IPS DF 4.7 (cell line): Measurements from ENCODE around the gene HOXC9.

Source experiments
- DNase-seq: peaks from one replicate; pipeline ENCODE4 v3.0.0-alpha.2; 2013; ENCODE audit warnings: low spot score; ENCODE audit errors: extremely low read depth

Gene HOXC9

DNA sequence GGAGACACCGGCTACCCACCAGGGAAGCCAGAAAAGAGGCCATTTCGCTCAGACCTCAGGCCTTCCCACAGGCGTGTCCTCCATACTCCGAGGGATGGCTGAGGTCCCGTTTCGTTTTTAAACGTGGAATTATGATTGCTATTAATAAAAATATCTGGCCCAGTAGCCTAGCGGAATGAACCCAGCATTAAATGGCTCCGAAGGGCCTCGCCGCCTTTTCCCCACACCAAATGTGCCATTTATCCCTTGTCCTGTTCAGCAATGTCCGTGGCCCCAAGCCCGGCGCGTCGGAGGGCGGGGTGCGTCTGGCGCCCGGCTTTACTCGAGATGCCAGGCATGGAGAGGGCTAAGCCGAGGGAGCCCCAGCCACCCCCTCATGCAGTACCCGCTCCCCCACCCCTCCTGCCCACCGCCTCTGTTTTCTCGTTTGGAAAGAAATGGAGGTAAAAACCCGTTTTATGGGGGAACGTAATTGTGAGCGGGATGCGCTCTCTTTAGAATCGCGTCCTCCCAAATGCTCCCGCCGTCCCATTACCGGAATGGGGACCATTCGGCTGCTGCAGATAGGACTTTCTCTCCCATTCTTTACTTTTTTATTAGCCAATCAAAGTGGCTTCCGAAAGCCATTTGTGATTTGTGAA lies 14.5 kb downstream of the HOXC9 start:
- no peak for DNase-seq

- DNase-seq: no peak
Measured at GRCh38 chr12:54015018-54015931, 15.3 kb downstream of the HOXC9 start.

DNA sequence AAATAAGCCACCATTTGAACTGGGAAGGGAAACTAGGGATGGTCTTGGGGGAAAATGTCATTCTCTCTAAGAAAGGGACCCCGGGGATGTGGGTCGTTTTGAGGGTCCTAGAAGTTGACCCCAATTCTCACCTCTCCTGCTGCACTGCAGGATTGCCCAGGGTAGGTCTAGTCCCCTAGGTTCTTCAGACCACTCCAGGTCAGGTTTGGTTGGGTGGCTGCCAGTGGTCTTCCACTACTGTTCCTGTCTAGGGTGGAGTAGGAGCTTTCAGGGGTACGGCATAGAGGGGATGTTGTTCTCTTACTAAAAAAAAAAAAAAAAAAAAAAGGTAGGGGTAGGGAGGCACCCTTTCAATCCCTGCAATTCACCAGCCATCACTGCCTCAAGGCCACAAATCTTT lies 16.1 kb downstream of the HOXC9 start:
- no peak for DNase-seq

GRCh38 chr12:54016478-54016964 lies 16.6 kb downstream of the HOXC9 start:
- no peak for DNase-seq

DNA sequence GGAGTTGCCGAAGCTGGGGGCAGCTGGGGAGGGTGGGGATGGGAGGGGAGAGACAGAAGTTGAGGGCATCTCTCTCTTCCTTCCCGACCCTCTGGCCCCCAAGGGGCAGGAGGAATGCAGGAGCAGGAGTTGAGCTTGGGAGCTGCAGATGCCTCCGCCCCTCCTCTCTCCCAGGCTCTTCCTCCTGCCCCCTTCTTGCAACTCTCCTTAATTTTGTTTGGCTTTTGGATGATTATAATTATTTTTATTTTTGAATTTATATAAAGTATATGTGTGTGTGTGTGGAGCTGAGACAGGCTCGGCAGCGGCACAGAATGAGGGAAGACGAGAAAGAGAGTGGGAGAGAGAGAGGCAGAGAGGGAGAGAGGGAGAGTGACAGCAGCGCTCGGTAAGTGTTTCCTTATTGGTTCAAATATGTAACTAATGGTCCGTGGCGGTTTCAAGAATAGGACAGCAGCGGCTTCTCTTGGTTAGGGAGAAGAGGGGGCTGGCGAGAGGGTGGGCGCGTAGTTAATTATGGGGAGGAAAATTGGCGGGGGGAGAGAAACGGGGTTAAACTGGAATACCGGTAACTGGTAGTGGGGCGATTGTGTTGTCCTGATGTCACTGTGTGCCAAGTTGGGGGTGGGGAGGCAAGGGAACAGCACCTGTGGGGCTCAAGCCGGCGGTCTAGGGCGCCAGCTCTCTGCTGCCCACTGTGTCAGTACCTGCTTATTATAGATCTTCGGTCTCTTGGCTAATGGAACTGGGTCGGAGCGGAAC lies 17.2 kb downstream of the HOXC9 start:
- no peak for DNase-seq

DNA sequence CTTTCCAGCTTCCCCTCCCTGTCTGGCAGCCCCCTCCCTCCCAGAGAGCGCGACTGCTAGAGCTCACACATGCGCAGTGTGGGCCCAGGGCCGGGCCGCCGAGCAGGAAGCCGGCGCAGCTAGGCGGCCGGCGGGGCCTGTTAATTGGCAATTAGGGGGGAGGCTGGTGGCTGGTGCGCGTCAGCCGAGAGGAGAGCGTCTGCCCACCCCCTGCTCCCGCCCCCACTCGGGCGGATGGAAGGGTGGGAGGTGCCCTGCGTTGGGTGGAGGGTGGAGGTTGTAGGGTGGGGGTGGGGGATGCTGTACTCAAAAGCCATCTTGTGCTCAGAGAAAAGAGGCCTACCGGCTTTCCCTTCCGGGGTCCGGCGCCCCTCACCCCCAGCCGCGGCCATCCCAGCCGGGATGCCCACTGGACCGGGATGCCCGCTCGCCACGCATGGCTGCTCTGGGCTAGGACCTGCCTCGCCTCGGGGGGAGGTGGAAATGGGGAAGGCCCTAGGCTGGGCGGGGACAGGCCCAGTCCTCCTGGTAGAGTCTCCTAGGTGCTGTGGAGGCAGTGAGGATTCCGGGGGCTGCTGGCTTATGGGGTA lies 18.0 kb downstream of the HOXC9 start:
- no peak for DNase-seq

GRCh38 chr12:54018468-54018984 lies 18.6 kb downstream of the HOXC9 start:
- DNase-seq: no peak

GRCh38 chr12:54019091-54019811 lies 19.3 kb downstream of the HOXC9 start:
- no peak for DNase-seq

DNA sequence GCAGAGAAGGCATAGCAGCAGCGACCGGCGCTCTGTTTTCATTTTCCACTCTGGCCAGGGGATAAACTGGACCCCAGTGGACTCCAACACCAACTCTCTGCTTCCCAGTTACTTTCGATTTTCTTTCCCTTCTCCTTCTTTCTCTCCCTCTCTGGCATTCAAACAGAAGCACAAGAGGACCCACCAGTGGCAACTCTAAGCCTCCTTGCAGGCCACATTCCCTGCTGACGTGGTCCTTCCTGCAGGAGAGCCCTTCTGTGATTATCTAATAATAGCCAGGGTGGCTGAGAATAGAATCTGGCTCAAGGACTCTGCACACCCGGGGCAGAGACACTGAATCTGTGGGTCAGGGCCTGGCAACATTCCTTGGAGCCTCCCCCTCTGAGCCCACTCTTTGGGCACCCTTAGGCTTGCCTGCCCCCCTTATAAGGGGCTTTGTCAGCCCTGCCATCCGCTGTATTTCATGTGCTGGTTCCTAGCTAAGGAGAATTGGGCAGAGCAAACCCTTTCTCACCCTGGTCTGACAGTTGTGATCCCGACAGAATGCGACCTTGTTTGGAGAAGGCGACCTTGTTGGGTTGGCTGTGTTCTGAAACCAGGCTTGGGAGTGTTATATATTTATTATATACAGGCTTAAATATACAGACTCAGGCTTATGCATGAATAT lies 20.1 kb downstream of the HOXC9 start:
- DNase-seq: no peak

- DNase-seq: no peak
Measured at GRCh38 chr12:54020591-54021405, 20.8 kb downstream of the HOXC9 start.

- no peak for DNase-seq
Measured at GRCh38 chr12:54021432-54022013, 21.6 kb downstream of the HOXC9 start.

DNA sequence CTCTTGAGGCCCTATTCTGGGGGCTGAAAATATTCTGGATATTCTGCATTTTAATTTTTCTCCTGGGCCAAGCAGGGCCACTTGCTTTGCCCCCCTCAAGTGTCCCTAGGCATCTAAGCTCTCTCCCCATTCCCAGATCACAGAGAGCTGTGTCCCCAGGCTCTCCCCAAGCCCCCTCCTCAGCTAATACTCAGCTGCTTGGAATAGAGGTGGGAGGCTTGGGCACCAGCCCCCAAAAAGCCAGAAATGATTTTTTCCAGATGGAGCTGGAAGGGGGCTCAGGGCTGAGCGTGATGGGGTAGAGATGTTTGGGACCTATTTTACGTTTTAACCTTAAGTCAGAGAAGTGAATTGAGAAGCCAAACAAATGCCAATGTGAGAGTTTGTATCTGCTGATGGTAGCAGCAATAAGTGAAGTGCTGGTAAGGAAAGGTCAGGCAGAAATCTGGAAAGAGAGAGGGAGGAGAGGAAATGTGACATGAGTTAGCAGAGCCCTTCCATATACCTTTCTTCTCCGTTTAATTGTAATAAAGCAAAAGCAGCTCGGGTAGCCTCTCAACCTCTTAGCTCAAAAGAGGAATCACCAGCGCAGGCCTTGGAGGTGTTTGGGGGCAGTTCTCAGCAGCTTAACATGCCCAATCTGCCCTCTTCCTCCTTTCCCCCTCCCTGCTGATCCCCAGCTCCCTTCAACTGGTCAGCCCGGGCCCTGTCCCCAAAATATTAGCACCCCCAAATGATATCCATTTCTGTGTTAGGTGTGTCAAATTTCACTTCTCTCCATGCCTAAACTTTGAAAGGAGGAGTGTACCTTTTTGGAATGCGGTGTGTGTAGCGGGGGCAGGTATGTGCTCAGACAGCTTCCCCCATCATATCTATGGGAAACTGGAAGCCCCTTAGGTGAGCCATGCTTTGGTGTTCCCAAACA lies 23.3 kb downstream of the HOXC9 start:
- DNase-seq: no peak

- no peak for DNase-seq
Measured at GRCh38 chr12:54024127-54024526, 24.2 kb downstream of the HOXC9 start.

DNA sequence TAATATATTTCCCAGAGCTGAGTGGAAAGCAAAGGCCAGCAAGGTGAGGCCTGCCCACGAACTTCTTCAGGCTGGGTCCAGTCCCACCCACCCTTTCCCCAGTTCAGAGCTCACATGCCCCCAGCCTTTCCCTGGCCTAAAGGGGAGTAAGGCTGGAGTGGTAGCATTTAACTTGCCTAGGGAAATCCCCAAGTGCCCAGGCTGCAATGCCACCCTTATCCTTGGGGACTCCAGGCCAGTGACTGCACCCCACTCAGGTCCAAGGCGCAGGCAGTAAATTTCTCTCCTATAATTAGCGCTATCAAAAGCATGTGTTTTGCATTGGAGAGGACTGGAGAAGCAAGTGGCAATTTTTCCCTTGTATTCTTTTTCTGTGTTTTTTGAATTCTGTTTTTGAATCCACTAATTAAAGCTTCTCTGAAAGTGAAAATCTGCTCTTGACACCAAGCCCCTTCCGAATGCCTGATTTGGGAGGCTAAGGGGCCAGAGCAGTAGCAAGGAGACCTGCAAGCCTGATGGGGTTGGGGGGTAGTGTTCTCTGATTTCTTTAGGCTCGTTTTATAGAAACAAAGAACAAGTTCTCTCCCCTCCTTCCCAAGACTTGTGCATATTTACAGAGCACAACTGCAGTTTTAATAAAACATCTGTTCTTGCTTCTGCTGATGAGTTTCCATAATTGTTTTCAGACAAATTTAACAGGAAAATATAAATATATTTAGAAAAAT lies 24.8 kb downstream of the HOXC9 start:
- no peak for DNase-seq

- no peak for DNase-seq
Measured at GRCh38 chr12:54025499-54026405, 25.8 kb downstream of the HOXC9 start.
